ENCODE measurements around the gene FAM200B.

The FAM200B gene

GRCh38 chr4:15681372-15682241 lies at the start of gene FAM200B:
Gene FAM200B (plus strand): TSS chr4:15681827. CDS start chr4:15686978, 5,151 bp downstream.
- DNase-seq, result peak; percentile 93

DNA sequence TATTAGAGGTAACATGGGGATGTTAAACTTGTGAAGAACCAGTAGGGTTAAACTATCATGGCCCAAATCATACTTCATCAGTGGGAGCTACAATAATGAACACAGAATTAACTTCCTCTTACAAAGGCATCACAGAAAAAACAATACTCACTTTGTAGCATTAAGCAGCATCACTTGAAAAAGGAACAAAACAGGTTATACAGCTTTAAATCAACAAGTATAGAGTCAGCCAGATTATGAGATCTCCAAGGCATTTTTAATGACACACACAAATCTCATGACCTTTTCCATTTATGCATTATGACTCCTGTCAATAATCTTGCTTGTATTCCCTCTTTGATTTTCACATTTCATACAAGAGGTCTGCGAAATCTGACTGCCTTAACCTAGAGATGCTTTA lies 44.8 kb upstream of the FAM200B start:
- DNase-seq, result no peak

DNA sequence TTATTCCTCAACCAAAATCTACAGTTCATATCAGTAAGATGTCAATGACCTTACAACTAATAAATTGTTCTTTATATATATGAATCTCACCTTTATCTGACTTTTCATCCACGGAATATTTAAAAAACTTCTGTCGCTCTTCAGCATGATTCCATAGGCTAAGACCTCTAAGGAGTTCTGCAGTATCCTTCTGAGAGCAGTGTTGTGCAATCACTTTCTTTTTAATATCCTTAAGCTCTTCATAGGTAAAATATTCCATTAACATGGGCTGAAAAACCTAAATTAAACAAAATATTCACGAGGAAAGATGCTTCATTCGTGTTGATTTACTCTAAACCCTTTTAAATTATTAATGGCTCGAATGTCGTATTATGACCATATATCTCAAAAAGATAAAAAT lies 43.2 kb upstream of the FAM200B start:
- DNase-seq, result no peak

- DNase-seq, result no peak
Measured at GRCh38 chr4:15648600-15648999, 33.0 kb upstream of the FAM200B start.

DNA sequence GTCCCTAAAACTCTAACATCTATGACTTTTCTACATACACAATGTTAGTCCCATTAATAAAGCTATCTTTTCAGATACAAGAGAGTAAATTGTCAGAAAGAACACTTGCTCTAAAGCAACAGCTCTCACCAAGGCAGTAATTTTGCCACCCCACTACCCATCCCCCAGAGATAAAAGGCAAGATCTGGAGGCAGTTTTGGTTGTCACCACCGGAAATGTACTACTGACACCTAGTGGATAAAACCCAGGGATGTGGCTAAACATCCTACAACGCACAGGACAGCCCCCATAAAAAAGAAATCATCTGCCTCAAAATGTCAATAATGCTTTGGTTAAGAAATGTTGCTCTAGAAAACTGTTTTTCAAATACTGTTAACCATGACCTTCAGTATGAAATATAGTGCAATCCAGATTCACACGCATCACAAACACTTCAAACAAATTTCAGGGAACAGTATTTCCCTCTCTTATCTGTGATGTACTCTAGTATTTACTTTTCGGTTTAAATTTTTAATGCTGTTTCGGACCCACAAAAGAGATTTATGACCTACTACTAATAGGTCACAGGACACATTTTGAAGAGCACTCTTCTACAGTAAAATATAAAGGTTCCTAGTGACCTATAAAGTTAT lies 31.6 kb upstream of the FAM200B start:
- DNase-seq, result peak; percentile 38

- DNase-seq, result no peak
Measured at GRCh38 chr4:15651676-15652075, 30.0 kb upstream of the FAM200B start.

- DNase-seq, result no peak
Measured at GRCh38 chr4:15652191-15652590, 29.4 kb upstream of the FAM200B start.

DNA sequence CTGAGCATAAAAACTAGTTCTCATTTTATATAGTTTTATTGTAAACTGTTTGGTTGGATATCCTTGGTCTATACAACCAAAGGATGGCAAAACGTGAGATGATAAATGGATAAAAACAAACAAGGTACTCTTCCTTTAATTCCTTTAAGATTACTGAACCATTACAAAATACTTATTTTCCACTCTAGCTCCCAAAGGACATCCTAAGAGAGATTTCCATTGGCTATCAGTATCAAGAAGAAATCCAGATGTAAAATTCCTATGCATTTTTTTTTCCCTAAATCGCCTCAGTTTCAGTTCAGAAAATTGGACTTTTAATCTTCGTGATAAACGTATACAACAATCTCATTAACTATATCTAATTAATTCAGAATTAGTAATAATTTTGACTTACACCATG lies 28.8 kb upstream of the FAM200B start:
- DNase-seq, result no peak

GRCh38 chr4:15653420-15653819 lies 28.2 kb upstream of the FAM200B start:
- no peak for DNase-seq

DNA sequence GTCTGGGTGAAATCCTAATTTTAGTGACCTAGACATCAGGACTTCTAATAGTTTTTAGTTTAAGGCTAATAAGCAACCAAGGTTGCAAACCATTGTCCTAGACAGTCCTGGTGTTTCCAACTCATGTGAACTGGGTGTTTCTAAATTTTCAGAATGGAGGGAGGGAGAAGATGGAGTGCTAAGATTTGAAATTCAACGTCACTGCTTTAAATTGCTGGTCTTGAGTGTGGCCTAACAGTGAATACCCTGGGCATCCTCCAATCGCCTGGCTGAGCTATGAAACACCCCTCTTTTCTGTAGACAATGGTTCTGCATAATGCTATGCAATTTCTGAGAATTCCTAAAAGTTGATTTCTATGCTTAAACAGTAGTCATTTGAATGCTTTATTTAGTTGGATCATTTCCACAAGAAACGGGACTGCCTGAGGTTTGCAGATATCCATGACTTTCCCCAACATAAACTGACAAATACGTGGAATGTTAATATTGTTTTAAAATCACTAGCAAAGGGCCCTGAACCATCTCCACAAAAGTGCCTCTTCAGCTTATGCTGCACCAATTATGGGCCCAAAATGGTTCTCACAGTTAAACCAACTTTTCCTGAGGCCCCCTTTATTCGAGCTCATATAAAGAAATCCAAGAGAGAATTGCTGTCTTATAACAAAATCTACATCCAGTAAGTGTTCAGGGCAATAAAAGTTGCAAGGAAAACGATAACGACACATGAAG lies 27.6 kb upstream of the FAM200B start:
- DNase-seq, result no peak

DNA sequence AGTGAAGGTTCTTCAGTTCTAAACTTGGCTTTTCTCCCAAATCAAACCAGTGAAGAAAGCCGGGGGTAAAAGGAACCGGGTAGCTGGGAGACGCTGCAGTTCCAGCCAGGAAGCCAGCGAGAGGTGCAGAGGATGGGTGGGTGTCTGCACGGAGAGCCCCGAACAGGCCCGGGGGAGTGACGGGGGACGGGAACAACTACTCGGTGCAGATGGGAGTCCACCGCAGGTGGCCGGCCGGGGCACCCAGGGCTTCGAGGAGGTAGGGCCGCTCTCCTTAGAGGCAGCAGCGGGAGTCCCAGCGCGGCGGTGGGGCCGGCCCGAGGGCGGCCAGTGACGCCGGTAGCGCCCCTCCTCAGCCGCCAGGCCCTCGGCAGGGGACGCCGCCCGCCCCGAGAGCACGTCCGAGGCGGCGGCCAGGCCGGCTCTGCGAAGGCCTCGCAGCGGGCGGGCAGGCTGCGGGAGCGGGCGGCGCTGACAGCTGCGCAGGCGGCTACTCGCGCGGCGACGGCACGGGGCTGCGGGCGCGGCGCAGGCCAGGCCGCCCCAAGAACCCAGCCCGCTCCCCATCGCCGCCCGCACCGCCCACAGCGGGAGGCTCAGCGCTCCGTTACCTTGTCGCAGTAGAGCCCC lies 26.9 kb upstream of the FAM200B start:
- no peak for DNase-seq

GRCh38 chr4:15655223-15656037 lies 26.2 kb upstream of the FAM200B start, which contains the start of gene FBXL5:
Gene FBXL5 (minus strand): TSS chr4:15655357. CDS start chr4:15655287, 70 bp downstream.
- peak; percentile 80 for DNase-seq

DNA sequence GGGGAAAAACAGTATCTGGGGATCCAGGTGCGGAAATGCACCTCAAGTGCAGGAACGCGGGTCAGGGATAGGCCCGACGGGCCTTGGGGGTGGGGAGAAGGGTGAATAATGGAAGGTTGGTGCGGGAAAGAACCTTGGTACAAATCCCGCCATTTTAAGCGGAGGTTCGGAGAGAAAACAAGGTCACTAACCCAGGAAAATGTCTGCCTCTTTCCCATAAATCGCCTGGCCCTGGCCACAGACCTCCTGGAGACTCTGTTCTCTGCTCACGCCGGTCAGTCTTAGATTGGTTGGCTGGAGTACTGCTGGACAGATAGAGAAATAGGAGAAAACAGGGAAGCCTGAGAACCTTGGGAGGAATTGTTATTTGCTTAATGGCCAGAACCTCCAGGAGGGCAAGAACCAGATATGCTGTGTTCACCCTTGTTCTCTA lies 25.6 kb upstream of the FAM200B start:
- no peak for DNase-seq

DNA sequence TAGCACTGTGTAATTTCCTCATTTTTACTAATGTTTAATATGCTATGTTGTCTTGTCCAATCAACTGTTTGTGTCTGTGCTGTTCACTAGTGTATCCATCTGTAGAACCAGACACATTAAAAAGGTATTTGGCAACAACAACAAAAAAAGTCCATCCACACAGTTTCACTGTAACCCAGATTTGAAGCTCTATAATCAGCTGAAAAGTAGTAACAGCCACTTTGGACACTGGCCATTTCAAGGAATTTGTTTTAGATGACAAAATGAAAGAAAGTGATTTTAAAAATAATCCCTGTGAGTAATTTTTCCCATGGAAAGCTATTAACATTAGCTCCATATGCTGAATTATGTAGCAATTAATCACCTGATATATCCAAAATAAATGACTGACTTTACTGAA lies 24.3 kb upstream of the FAM200B start:
- DNase-seq, result no peak

DNA sequence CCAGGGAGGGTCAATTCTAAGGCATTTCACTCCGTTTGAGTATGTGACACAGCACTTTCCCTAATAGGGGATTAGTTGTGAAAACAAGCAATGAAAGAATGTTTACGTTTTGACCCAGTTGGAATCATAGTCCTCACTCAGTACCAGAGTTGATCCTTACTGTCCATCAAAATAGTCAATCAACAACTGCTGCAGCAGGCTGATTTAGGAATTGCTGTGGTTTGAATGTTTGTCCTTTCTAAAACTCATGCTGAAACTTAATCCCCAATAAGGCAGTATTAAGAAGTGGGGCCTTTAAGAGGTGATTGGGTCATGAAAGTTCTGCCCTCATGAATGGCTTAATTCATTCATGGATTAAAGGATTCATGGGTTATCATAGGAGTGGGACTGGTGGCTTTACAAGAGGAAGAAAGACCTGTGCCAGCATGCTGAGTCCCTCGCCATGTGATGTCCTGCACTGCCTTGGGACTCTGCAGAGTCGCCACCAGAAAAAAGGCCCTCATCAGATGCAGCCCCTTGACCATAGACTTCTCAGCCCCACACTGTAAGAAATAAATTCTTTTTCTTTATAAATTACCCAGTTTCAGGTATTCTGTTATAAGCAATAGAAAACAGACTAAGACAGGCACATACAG lies 23.4 kb upstream of the FAM200B start:
- DNase-seq, result no peak

GRCh38 chr4:15658781-15659180 lies 22.8 kb upstream of the FAM200B start:
- no peak for DNase-seq

GRCh38 chr4:15659768-15660570 lies 21.7 kb upstream of the FAM200B start:
- no peak for DNase-seq

DNA sequence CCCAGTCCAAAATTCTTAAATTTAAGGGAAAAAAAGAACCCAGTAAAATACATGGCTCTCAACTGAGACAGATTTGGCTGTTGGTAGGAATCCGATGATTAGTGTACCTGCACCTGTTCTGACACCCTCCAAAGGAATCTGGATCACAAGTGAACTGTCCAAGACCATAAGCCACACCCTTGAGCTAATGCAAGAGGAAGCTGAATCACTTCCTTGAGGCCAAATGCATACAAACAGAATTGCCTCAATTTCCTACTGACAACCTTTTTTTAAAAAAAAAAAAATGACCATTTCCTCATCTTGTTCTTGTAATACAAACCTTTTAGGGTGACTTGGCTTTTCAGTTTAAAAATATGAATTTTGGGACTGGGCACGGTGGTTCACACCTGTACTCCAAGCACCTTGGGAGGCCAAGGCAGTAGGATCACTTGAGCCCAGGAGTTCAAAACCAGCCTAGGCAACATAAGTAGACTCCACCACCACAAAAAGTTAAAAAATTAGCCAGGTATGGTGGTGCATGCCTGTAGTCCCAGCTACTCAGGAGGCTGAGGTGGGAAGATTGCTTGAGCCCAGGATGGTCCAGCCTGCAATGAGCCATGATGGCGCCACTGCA lies 15.8 kb upstream of the FAM200B start:
- no peak for DNase-seq

DNA sequence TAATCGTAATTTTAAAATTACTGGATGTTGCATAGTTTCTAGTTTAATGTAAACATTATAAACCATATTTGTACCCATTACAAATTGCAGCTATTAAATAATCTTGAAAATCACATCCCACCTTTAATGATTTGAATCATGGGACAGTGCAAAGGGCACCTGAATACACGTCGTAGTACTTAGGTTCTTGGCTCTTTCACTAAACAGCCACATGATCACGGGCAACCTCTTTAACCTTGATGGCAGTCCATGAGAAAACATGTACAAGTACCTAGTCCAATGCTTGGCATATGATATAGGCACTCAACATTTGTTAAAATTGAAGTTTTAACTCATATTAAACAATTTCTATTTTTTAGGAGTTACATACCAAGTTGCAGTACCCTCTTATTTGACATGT lies 14.6 kb upstream of the FAM200B start:
- no peak for DNase-seq

Data from stimulated activated naive CD4-positive, alpha-beta T cell treated with Interleukin-2 at 50 U/mL for 16 hours (primary cell).